ENCODE measurements around the gene IGSF23.

IGSF23 gene, protein sequence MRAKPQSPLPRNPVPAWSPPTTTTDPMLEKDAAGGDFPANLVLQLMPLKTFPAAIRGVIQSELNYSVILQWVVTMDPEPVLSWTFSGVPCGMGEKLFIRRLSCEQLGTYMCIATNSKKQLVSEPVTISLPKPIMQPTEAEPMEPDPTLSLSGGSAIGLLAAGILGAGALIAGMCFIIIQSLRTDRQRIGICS

DNA sequence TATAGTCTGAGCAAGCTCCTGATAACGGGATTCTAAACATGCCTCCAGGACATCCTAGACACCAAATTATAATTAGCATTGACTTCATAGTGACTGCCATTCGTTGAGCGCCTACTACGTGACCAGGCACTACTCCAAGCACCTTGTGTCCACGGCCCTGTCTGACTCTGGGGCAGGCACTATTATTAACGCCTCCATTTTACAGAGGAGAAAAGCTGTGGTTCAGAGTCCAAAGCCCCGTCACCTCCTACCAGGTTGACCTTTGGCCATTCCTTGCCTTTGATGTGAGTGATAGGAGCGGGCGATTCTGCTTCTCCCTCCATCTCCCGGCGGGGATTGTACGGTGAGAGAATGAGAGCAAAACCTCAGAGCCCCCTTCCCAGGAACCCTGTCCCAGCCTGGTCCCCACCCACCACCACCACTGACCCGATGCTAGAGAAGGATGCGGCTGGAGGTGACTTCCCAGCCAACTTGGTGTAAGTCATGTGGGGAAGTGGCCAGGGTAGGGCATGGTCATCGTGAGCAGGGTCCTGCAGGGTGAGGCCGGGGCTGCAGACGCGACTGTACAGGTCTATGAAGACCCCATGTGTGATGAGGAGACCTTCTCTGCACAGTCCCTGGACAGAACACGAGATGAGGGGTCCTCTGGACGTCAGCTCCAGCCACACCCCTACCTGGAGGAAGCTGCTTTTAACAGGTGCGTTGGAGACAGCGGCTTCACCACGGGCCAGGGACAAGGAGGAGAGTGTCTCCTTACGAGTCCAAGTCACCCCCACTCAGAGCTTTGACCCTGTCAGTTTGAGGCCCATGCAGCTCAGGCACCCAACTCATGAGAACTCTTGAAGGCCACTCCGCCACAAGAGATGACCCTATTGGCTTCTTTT lies at the start of gene IGSF23:
Gene IGSF23 (plus strand): TSS at position 269 of the 884 bp plus-strand sequence. CDS start 83 bp downstream, at position 352.
- no peaks in the 10 kb centered on the region for H3K36me3 ChIP-seq (ENCODE audit: control insufficient read depth, insufficient read depth, low read length)
- H3K27ac ChIP-seq: no peak within 1 kb of the TSS
- no peak within 1 kb of the TSS for H3K4me2 ChIP-seq (ENCODE audit: low read length)
- no peaks in the 10 kb centered on the region for H3K4me1 ChIP-seq
- TF ChIP-seq, protein P1, sequence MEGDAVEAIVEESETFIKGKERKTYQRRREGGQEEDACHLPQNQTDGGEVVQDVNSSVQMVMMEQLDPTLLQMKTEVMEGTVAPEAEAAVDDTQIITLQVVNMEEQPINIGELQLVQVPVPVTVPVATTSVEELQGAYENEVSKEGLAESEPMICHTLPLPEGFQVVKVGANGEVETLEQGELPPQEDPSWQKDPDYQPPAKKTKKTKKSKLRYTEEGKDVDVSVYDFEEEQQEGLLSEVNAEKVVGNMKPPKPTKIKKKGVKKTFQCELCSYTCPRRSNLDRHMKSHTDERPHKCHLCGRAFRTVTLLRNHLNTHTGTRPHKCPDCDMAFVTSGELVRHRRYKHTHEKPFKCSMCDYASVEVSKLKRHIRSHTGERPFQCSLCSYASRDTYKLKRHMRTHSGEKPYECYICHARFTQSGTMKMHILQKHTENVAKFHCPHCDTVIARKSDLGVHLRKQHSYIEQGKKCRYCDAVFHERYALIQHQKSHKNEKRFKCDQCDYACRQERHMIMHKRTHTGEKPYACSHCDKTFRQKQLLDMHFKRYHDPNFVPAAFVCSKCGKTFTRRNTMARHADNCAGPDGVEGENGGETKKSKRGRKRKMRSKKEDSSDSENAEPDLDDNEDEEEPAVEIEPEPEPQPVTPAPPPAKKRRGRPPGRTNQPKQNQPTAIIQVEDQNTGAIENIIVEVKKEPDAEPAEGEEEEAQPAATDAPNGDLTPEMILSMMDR (IDR thresholded peaks at IDR 0.05): no peak
- H3K9ac ChIP-seq: no peak within 1 kb of the TSS
- no peaks in the 10 kb centered on the region for H3K27me3 ChIP-seq (ENCODE audit: control insufficient read depth, insufficient read depth, low read length)
- H2AFZ ChIP-seq: no peak within 1 kb of the TSS
- no peaks in the 10 kb centered on the region for H3K79me2 ChIP-seq
- no peak within 1 kb of the TSS for H3K4me3 ChIP-seq (ENCODE audit: low read depth, low read length)
- H3K9me3 ChIP-seq (ENCODE audit: control insufficient read depth, low read length): no peaks in the 10 kb centered on the region

- TF ChIP-seq, protein P1 (IDR thresholded peaks at IDR 0.05): no peak
- Histone ChIP-seq H3K27me3 (ENCODE audit: control insufficient read depth, insufficient read depth, low read length) (no peaks in the 10 kb centered on the region), H3K79me2 (no peaks in the 10 kb centered on the region), H3K4me2 (ENCODE audit: low read length) (no peak overlapping the region), H2AFZ (no peak overlapping the region), H3K9me3 (ENCODE audit: control insufficient read depth, low read length) (no peaks in the 10 kb centered on the region), H3K4me1 (no peaks in the 10 kb centered on the region), H3K36me3 (ENCODE audit: control insufficient read depth, insufficient read depth, low read length) (no peaks in the 10 kb centered on the region), H3K9ac (no peak overlapping the region), H3K27ac (no peak overlapping the region), H3K4me3 (ENCODE audit: low read depth, low read length) (no peak overlapping the region)
Measured at GRCh38 chr19:44566984-44567383, 46.4 kb upstream of the IGSF23 start.

GRCh38 chr19:44567745-44568144 lies 45.6 kb upstream of the IGSF23 start:
- Histone ChIP-seq H3K9ac (no peak overlapping the region), H3K79me2 (no peaks in the 10 kb centered on the region), H2AFZ (no peak overlapping the region), H3K4me3 (ENCODE audit: low read depth, low read length) (no peak overlapping the region), H3K27ac (no peak overlapping the region), H3K4me2 (ENCODE audit: low read length) (no peak overlapping the region), H3K4me1 (no peaks in the 10 kb centered on the region), H3K9me3 (ENCODE audit: control insufficient read depth, low read length) (no peaks in the 10 kb centered on the region), H3K27me3 (ENCODE audit: control insufficient read depth, insufficient read depth, low read length) (no peaks in the 10 kb centered on the region), H3K36me3 (ENCODE audit: control insufficient read depth, insufficient read depth, low read length) (no peaks in the 10 kb centered on the region)
- TF ChIP-seq, protein P1 (IDR thresholded peaks at IDR 0.05): no peak

DNA sequence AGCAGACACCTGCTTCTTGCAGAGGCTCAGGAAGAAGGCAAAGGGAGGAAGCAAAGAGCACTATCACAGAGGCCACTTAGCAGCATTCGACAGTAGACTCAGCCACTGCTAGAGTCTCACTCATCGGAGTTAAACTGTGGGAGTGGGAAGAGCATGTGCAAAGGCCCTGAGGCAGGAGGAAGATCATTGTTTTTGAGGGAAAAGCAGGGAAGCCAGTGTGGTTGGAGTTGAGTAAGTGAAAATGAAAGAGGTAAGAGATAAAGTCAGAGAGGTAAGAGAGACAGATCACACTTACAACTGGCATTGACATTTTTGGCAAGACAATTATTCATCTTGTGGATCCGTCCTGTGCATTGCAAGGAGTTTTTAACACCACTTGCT lies 42.8 kb upstream of the IGSF23 start:
- Histone ChIP-seq H3K4me1 (no peaks in the 10 kb centered on the region), H3K9me3 (ENCODE audit: control insufficient read depth, low read length) (no peaks in the 10 kb centered on the region), H3K4me2 (ENCODE audit: low read length) (no peak overlapping the region), H3K79me2 (no peaks in the 10 kb centered on the region), H3K36me3 (ENCODE audit: control insufficient read depth, insufficient read depth, low read length) (no peaks in the 10 kb centered on the region), H3K27me3 (ENCODE audit: control insufficient read depth, insufficient read depth, low read length) (no peaks in the 10 kb centered on the region), H3K9ac (no peak overlapping the region), H2AFZ (no peak overlapping the region), H3K4me3 (ENCODE audit: low read depth, low read length) (no peak overlapping the region), H3K27ac (no peak overlapping the region)
- TF ChIP-seq, protein P1 (IDR thresholded peaks at IDR 0.05): no peak

Data from parathyroid adenoma (tissue), 2 donors.